DOHH2 (cell line): ENCODE measurements around the gene MRPL51.

Experiments
- CTCF ChIP-seq: fragments of 200-600 bp; sonication (generic); IDR thresholded peaks from one replicate; pipeline ENCODE4 v1.5.1; 2014; ENCODE audit warnings: antibody characterized with exemption, mild to moderate bottlenecking, low read depth, low read length; ENCODE audit not compliant: poor library complexity, severe bottlenecking
- EZH2phosphoT487 ChIP-seq: fragments of 200-600 bp; sonication (generic); IDR thresholded peaks from 2 replicates; pipeline ENCODE4 v1.6.1; 2017; ENCODE audit warnings: borderline replicate concordance, mild to moderate bottlenecking, antibody characterized with exemption, low read length, moderate library complexity, mixed read lengths

- TF ChIP-seq CTCF (no peak), EZH2phosphoT487 (no peak)
These were observed 14.3 kb upstream of the MRPL51 start for GRCh38 chr12:6507102-6507998.
